ENCODE measurements around the gene GRPEL1. TPM values are rescaled to one million over a fixed set of nuclear protein-coding genes. Genes with fewer than 3 reads are reported as not detected.

GRPEL1 gene
- total and polyA plus RNA-seq, 2 of the 13 experiments (the other 11 are each of a cell fraction or from before 2014, with no cell fraction given), result 32.3 to 141 TPM

DNA sequence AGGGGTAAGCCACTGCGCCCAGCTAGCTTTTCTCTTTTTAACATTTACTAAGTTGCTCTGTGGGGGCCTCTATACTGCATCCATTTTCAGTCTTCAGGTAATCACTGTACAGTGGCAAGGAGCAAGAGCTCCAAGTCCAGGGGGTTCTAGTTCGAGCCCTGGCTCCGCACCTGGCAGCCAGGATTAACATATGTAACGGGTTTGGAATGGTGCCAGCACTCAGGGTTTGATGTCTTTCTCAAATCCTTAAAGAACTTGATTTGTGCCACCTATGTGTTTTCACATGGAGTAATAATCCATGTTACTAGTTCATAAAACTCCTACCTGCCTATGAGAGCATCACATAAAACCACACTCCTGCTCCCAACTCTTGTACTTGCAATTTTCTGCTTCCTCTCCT, 4.5 kb downstream of the GRPEL1 start:
- H3K79me2 ChIP-seq (ENCODE audit: insufficient read depth, low read length), result peaks cover 47% of the 10 kb centered on the region
- TF ChIP-seq MYC (CRISPR knock-in tag; IDR thresholded peaks at IDR 0.05; ENCODE audit: borderline replicate concordance) (no peak), KLF15 (CRISPR knock-in tag; IDR thresholded peaks at IDR 0.05; ENCODE audit: borderline replicate concordance) (no peak), ZNF136 (CRISPR knock-in tag; IDR thresholded peaks at IDR 0.05; ENCODE audit: low read depth) (no peak), XBP1 (CRISPR knock-in tag; IDR thresholded peaks at IDR 0.05) (no peak), SUZ12 (IDR thresholded peaks at IDR 0.05; ENCODE audit: low read depth, low read length) (no peak), XRCC5 (optimal IDR thresholded peaks at IDR 0.05; ENCODE audit: low read length) (no peak), ZNF251 (CRISPR knock-in tag; IDR thresholded peaks at IDR 0.05) (no peak), TP53 (CRISPR knock-in tag; conservative IDR thresholded peaks at IDR 0.05) (no peak), GPN1 (CRISPR knock-in tag; IDR thresholded peaks at IDR 0.05; ENCODE audit: borderline replicate concordance) (no peak), KLF12 (CRISPR knock-in tag; IDR thresholded peaks at IDR 0.05; ENCODE audit: borderline replicate concordance) (no peak), ZFP90 (CRISPR knock-in tag; IDR thresholded peaks at IDR 0.05; ENCODE audit: borderline replicate concordance) (no peak), POLR2AphosphoS5 (IDR thresholded peaks at IDR 0.05; ENCODE audit: low read depth, low read length) (no peak), MAFK (conservative IDR thresholded peaks at IDR 0.05 in 1 of 2, IDR thresholded peaks at IDR 0.05 in 1 of 2; ENCODE audit: low read length in 2 of 2) (no peak)
- TF ChIP-seq, protein P1, sequence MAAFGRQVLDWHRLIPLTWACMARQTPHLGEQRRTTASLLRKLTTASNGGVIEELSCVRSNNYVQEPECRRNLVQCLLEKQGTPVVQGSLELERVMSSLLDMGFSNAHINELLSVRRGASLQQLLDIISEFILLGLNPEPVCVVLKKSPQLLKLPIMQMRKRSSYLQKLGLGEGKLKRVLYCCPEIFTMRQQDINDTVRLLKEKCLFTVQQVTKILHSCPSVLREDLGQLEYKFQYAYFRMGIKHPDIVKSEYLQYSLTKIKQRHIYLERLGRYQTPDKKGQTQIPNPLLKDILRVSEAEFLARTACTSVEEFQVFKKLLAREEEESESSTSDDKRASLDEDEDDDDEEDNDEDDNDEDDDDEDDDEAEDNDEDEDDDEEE (CRISPR knock-in tag; IDR thresholded peaks at IDR 0.05), result no peak
- TF ChIP-seq, protein P2, sequence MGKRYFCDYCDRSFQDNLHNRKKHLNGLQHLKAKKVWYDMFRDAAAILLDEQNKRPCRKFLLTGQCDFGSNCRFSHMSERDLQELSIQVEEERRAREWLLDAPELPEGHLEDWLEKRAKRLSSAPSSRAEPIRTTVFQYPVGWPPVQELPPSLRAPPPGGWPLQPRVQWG (CRISPR knock-in tag; IDR thresholded peaks at IDR 0.05; ENCODE audit: borderline replicate concordance, low read depth), result no peak
- TF ChIP-seq, protein P3, sequence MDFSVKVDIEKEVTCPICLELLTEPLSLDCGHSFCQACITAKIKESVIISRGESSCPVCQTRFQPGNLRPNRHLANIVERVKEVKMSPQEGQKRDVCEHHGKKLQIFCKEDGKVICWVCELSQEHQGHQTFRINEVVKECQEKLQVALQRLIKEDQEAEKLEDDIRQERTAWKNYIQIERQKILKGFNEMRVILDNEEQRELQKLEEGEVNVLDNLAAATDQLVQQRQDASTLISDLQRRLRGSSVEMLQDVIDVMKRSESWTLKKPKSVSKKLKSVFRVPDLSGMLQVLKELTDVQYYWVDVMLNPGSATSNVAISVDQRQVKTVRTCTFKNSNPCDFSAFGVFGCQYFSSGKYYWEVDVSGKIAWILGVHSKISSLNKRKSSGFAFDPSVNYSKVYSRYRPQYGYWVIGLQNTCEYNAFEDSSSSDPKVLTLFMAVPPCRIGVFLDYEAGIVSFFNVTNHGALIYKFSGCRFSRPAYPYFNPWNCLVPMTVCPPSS (IDR thresholded peaks at IDR 0.05), result no peak
- TF ChIP-seq, protein P4, sequence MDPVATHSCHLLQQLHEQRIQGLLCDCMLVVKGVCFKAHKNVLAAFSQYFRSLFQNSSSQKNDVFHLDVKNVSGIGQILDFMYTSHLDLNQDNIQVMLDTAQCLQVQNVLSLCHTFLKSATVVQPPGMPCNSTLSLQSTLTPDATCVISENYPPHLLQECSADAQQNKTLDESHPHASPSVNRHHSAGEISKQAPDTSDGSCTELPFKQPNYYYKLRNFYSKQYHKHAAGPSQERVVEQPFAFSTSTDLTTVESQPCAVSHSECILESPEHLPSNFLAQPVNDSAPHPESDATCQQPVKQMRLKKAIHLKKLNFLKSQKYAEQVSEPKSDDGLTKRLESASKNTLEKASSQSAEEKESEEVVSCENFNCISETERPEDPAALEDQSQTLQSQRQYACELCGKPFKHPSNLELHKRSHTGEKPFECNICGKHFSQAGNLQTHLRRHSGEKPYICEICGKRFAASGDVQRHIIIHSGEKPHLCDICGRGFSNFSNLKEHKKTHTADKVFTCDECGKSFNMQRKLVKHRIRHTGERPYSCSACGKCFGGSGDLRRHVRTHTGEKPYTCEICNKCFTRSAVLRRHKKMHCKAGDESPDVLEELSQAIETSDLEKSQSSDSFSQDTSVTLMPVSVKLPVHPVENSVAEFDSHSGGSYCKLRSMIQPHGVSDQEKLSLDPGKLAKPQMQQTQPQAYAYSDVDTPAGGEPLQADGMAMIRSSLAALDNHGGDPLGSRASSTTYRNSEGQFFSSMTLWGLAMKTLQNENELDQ (CRISPR knock-in tag; IDR thresholded peaks at IDR 0.05; ENCODE audit: borderline replicate concordance), result no peak
- TF ChIP-seq, protein P5, sequence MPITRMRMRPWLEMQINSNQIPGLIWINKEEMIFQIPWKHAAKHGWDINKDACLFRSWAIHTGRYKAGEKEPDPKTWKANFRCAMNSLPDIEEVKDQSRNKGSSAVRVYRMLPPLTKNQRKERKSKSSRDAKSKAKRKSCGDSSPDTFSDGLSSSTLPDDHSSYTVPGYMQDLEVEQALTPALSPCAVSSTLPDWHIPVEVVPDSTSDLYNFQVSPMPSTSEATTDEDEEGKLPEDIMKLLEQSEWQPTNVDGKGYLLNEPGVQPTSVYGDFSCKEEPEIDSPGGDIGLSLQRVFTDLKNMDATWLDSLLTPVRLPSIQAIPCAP (CRISPR knock-in tag; IDR thresholded peaks at IDR 0.05; ENCODE audit: low read depth), result no peak
- TF ChIP-seq, protein P6, sequence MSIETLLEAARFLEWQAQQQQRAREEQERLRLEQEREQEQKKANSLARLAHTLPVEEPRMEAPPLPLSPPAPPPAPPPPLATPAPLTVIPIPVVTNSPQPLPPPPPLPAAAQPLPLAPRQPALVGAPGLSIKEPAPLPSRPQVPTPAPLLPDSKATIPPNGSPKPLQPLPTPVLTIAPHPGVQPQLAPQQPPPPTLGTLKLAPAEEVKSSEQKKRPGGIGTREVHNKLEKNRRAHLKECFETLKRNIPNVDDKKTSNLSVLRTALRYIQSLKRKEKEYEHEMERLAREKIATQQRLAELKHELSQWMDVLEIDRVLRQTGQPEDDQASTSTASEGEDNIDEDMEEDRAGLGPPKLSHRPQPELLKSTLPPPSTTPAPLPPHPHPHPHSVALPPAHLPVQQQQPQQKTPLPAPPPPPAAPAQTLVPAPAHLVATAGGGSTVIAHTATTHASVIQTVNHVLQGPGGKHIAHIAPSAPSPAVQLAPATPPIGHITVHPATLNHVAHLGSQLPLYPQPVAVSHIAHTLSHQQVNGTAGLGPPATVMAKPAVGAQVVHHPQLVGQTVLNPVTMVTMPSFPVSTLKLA (IDR thresholded peaks at IDR 0.05), result no peak
- peaks cover 15 to 57% of the 10 kb centered on the region in 2 experiments for H3K36me3 ChIP-seq (replicated peaks in 1 of 2; ENCODE audit: control insufficient read depth in 1 of 2, insufficient read depth in 2 of 2, low read length in 2 of 2)
- no peak for DNase-seq (ENCODE audit: low spot score)
- ChIA-PET CTCF (ENCODE audit: low intra/inter-chr PET ratio, low total read pairs) (no interaction called here), POLR2A (no interaction called here)
- BruUV-seq (replicated peaks), result no TSS peak
- intact Hi-C loops (cut with micrococcal nuclease; ENCODE audit: unreplicated experiment) (no loop called here), in situ Hi-C loops (cut with HindIII; ENCODE audit: extremely low pct_ligation_motif_present, low pct_unique_long_range_greater_than_20kb) (no loop called here)
- no peaks in the 10 kb centered on the region for H3K9me3 ChIP-seq (ENCODE audit: low read length)
- no peak overlapping the region for H2AFZ ChIP-seq (ENCODE audit: low read length)
- ATAC-seq, result no peak
- 100% methylated on average over 1 of the region's 4 CpGs for WGBS (ENCODE audit: low lambda C conversion rate)
- H4K20me1 ChIP-seq (ENCODE audit: insufficient read depth, low read length), result peaks cover 38% of the 10 kb centered on the region
- H3K4me3 ChIP-seq (replicated peaks in 1 of 3; ENCODE audit: insufficient read depth in 1 of 3, low read depth in 2 of 3, low read length in 3 of 3), result no peak overlapping the region
- H3K9ac ChIP-seq (ENCODE audit: insufficient read depth, low read depth, low read length), result no peak overlapping the region
- peaks cover 28% of the 10 kb centered on the region for H3K4me1 ChIP-seq (ENCODE audit: insufficient read depth, low read length)
- H3K4me2 ChIP-seq (ENCODE audit: low read depth, low read length), result no peak overlapping the region
- no peak overlapping the region for H3K27ac ChIP-seq (ENCODE audit: extremely low read length, insufficient read depth, low read length)
- no peak for FAIRE-seq
- H3K27me3 ChIP-seq (ENCODE audit: control insufficient read depth in 1 of 2, insufficient read depth in 2 of 2, low read length in 2 of 2), result no peaks in the 10 kb centered on the region; a peak in 1 of 5 replicates

Data from HepG2 (cell line).